ENCODE results near the gene DLG2. TPM values are rescaled to one million over a fixed set of nuclear protein-coding genes. Genes with fewer than 3 reads are reported as not detected.

DLG2 gene
- total and polyA plus RNA-seq, 12 donors: 1.0 to 14.8 (median 7.4) TPM

DNA sequence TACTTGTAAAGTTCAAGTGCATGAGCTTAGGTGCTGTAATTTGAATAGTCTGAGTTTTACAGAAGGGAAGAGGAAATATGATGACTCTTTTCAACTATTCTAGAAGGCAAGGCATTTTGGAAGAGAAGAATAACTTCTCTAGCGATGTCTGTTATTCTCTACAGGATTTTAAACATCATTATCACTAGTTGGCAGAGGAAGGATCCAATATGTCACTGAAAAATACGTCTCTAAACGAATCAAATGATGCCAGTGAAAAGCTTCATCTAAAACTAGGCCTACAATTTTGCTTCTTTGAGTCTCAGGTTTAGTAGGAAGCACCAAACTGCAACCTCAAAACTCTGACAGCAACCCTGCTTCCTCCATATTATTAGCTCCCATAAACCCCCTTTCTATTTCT, 581.4 kb downstream of the DLG2 start:
- no peaks in the 10 kb centered on the region for H3K4me1 ChIP-seq
- no peak for TF ChIP-seq CTCF (IDR thresholded peaks at IDR 0.05)
- no peak overlapping the region for H3K27ac ChIP-seq
- 78% methylated on average over 3 of the region's 3 CpGs for WGBS, 2 donors
- intact Hi-C loops (cut with DNase I): no loop called here
- no peaks in the 10 kb centered on the region for H3K9me3 ChIP-seq
- ATAC-seq (no peak), DNase-seq (no peak)
- no peaks in the 10 kb centered on the region for H3K27me3 ChIP-seq
- H3K36me3 ChIP-seq: no peaks in the 10 kb centered on the region
- no peak overlapping the region for H3K4me3 ChIP-seq

GRCh38 chr11:85044911-85045310, 582.2 kb downstream of the DLG2 start:
- H3K27ac ChIP-seq: no peak overlapping the region
- no peaks in the 10 kb centered on the region for H3K9me3 ChIP-seq
- no peaks in the 10 kb centered on the region for H3K4me1 ChIP-seq
- ATAC-seq (no peak), DNase-seq (no peak)
- no peak for TF ChIP-seq CTCF (IDR thresholded peaks at IDR 0.05)
- H3K4me3 ChIP-seq: no peak overlapping the region
- H3K36me3 ChIP-seq: no peaks in the 10 kb centered on the region
- 81 to 84% methylated on average over 3 of the region's 3 CpGs for WGBS, 2 donors
- intact Hi-C loops (cut with DNase I): no loop called here
- no peaks in the 10 kb centered on the region for H3K27me3 ChIP-seq

DNA sequence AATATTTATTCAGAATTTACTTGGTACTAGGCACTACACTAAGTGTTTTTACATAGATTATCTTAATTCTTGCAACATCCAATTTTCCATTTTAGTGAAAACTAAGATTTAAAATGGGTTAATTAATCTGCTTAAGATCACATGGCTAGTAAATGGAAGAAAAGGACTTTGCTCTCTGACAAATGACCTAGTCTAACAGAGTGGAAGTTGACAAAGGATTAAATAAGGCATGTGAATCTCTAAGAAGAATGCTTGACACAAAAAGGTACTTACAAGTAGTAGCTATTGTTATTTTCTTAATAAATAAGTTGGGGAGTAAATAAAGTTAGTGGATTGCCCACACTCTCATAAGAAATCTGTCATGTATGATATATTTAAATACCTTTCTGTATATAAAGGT, 584.8 kb downstream of the DLG2 start:
- no peak for DNase-seq
- Histone ChIP-seq H3K27me3 (no peaks in the 10 kb centered on the region), H3K4me1 (no peaks in the 10 kb centered on the region), H3K4me3 (no peak overlapping the region), H3K9me3 (no peaks in the 10 kb centered on the region), H3K36me3 (no peaks in the 10 kb centered on the region), H3K27ac (no peak overlapping the region)
- no peak for TF ChIP-seq CTCF (IDR thresholded peaks at IDR 0.05)
- no peak for ATAC-seq
- intact Hi-C loops (cut with DNase I): no loop called here

GRCh38 chr11:85040166-85040565, 587.0 kb downstream of the DLG2 start:
- TF ChIP-seq CTCF (IDR thresholded peaks at IDR 0.05): no peak
- DNase-seq (no peak), ATAC-seq (no peak)
- Histone ChIP-seq H3K9me3 (no peaks in the 10 kb centered on the region), H3K27ac (no peak overlapping the region), H3K36me3 (no peaks in the 10 kb centered on the region), H3K4me3 (no peak overlapping the region), H3K4me1 (no peaks in the 10 kb centered on the region), H3K27me3 (no peaks in the 10 kb centered on the region)
- intact Hi-C loops (cut with DNase I): no loop called here
- 77 to 79% methylated on average over 2 of the region's 2 CpGs for WGBS, 2 donors

- H3K27me3 ChIP-seq: no peaks in the 10 kb centered on the region
- H3K4me1 ChIP-seq: no peaks in the 10 kb centered on the region
- intact Hi-C loops (cut with DNase I): no loop called here
- WGBS, 2 donors: 70 to 82% methylated on average over 4 of the region's 4 CpGs
- no peak overlapping the region for H3K27ac ChIP-seq
- no peak overlapping the region for H3K4me3 ChIP-seq
- ATAC-seq: no peak
- no peaks in the 10 kb centered on the region for H3K36me3 ChIP-seq
- no peak for TF ChIP-seq CTCF (IDR thresholded peaks at IDR 0.05)
- no peaks in the 10 kb centered on the region for H3K9me3 ChIP-seq
- DNase-seq: no peak
These were observed 597.2 kb downstream of the DLG2 start for GRCh38 chr11:85029964-85030363.

All from heart right ventricle (tissue), 16 donors.